K562 (cell line): ENCODE measurements around the gene DNAJB12. TPM values are rescaled to one million over a fixed set of nuclear protein-coding genes. Genes with fewer than 3 reads are reported as not detected.

ENCODE experiments used
- FOSL1 ChIP-seq: fragments of 200-800 bp; sonication (Bioruptor generic); conservative IDR thresholded peaks from 2 replicates; pipeline ENCODE4 v1.6.1; 2016; ENCODE audit warnings: missing genetic modification characterization, missing compliant biosample characterization
- FOXO4 ChIP-seq: fragments of 450-650 bp; formaldehyde crosslinking; IDR thresholded peaks from 2 replicates; pipeline ENCODE4 v1.4.0; 2020; ENCODE audit warnings: mild to moderate bottlenecking, moderate library complexity
- FUS ChIP-seq: fragments of 200-400 bp; formaldehyde crosslinking; optimal IDR thresholded peaks from 2 replicates; pipeline ENCODE3; 2017; ENCODE audit warnings: low read depth, low read length
- MBD1 ChIP-seq: fragments of 250-450 bp; sonication (Bioruptor Pico); IDR thresholded peaks from 2 replicates; pipeline ENCODE4 v1.8.0; 2022; ENCODE audit warnings: inconsistent platforms
- NCOA6 ChIP-seq: fragments of 450-650 bp; IDR thresholded peaks from 2 replicates; pipeline ENCODE4 v1.6.1; 2017; ENCODE audit warnings: mild to moderate bottlenecking
- POU5F1 ChIP-seq: fragments of 150-350 bp; IDR thresholded peaks from 2 replicates; pipeline ENCODE4 v1.6.1; 2014; ENCODE audit warnings: borderline replicate concordance, low read length, low read depth, mild to moderate bottlenecking; ENCODE audit not compliant: partially characterized antibody
- polyA plus RNA-seq, 8 experiments: library from polyadenylated mRNA; depleted of rRNA in 4 of 8; stranded (reverse) in 5 of 8; unstranded in 3 of 8; fragments of >200 nt; fragmentation: Nextera tagmentation in 2 of 8; fragmentation: Illumina TruSeq in 1 of 8; extraction: Ambion mirVana in 2 of 8; extraction: Trizol in 1 of 8; gene quantifications; 2 replicates each; pipeline versions ENCODE4 v1.2.1 to v1.2.3, GENCODE V29; 2011 to 2014; ENCODE audit warnings: inconsistent platforms in 1 of 8, missing spikeins in 1 of 8
- total RNA-seq, 7 experiments: library from RNA; depleted of rRNA in 6 of 7; stranded (reverse); fragments of >200 nt in 6 of 7; fragmentation: Illumina TruSeq in 2 of 7; extraction: Trizol in 2 of 7; gene quantifications; 2 replicates each; pipeline versions ENCODE4 v1.2.1 to v1.2.3, GENCODE V29; 2011 to 2021; ENCODE audit warnings: low replicate concordance in 1 of 7
- TF ChIP-seq, protein P1 (sequence below): IDR thresholded peaks from 2 replicates; pipeline ENCODE4 v1.6.1; 2016; ENCODE audit warnings: missing genetic modification characterization, missing compliant biosample characterization

The DNAJB12 gene
- total and polyA plus RNA-seq, 9 of the 15 experiments (the other 6 are each of a cell fraction or from before 2014, with no cell fraction given) = 3.5 to 31.5 (median 20.3) TPM

DNA sequence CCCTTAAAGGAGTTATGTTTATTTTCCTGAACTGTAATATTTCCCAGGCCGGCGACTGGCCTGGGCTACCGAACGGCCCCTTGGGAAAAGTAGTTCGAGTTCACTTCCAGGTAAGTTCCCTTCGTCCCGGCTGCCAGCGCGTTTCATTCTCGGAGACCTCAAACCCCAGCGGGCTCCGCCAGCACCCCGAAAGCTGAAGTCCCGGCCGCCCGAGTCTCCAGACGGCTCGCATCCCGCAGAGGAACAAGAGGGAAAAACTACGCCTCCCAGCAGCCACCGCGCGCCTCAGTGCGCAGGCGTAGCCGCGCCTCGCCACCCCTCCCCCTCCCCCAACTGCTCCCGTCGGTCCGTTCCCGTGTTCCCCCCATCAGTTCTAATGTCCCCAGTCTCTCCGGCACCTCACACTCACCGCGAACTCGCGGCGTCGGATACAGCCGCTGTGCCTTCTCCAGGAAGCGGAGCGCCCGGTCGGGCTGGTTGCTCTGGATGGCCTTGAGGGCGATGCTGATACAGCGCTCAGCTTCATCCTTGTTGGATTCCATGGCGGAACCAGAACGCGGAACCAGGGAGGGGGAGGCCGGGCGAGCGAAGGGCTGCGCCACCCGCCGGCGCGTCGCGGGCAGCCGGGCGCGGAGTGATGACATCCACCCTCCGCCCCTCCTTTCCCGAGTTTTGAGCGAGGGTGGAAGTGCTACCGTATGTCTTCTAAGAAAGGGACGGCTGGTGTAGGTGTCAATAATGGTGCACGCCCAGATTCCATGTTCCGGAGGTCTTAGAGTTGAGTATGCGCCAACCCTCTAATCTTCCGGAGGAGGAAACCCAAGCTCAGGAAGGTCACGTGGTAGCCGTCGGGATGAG, at the start of gene DNAJB12 (continued):
- TF ChIP-seq FUS (no peak), FOXO4 (CRISPR knock-in tag) (no peak), FOSL1 (tag) (peak; percentile 78), MBD1 (CRISPR knock-in tag) (no peak), POU5F1 (peak; percentile 68), NCOA6 (peak; percentile 67; the same call in 1 of the 2 replicates)
- TF ChIP-seq, protein P1, sequence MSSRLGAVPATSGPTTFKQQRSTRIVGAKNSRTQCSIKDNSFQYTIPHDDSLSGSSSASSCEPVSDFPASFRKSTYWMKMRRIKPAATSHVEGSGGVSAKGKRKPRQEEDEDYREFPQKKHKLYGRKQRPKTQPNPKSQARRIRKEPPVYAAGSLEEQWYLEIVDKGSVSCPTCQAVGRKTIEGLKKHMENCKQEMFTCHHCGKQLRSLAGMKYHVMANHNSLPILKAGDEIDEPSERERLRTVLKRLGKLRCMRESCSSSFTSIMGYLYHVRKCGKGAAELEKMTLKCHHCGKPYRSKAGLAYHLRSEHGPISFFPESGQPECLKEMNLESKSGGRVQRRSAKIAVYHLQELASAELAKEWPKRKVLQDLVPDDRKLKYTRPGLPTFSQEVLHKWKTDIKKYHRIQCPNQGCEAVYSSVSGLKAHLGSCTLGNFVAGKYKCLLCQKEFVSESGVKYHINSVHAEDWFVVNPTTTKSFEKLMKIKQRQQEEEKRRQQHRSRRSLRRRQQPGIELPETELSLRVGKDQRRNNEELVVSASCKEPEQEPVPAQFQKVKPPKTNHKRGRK (tag) = no peak
- TF ChIP-seq, all 486 proteins: peak for 234
